Stimulated activated effector memory CD8-positive, alpha-beta T cell treated with anti-CD3 and anti-CD28 coated beads, Interleukin-12 subunit alpha, Interleukin-12 subunit beta, amount 100 ng/mL, for 72 hours (primary cell): Measurements from ENCODE around the gene HSF4.

Experiments used
- ATAC-seq: fragments of 150-1000 bp; cut with Tn5 transposase; 2 replicates; pipeline ENCODE4 v1.10.0; 2021
- DNase-seq, 2 donors: peaks; one replicate each; pipeline ENCODE4 v3.0.0; 2021 to 2022; ENCODE audit warnings: low spot score in 2 of 2
- H3K27ac Mint-ChIP-seq: one replicate; pipeline ENCODE4 v1.8.0; 2022; ENCODE audit warnings: mild to moderate bottlenecking, mixed read lengths
- H3K36me3 Mint-ChIP-seq: one replicate; pipeline ENCODE4 v1.8.0; 2022; ENCODE audit warnings: mild to moderate bottlenecking, mixed read lengths
- H3K4me1 Mint-ChIP-seq: one replicate; pipeline ENCODE4 v1.8.0; 2022; ENCODE audit warnings: mixed read lengths
- H3K4me3 Mint-ChIP-seq: one replicate; pipeline ENCODE4 v1.8.0; 2022; ENCODE audit warnings: mild to moderate bottlenecking, mixed read lengths
- H3K9me3 Mint-ChIP-seq: one replicate; pipeline ENCODE4 v1.8.0; 2022; ENCODE audit warnings: mixed read lengths

Gene HSF4

GRCh38 chr16:67146523-67147357 lies 17.8 kb upstream of the HSF4 start:
- ATAC-seq: no peak
- peaks cover 22% of the 10 kb centered on the region for H3K4me1 Mint-ChIP-seq
- no peaks in the 10 kb centered on the region for H3K9me3 Mint-ChIP-seq
- peak overlapping the region; percentile 26 for H3K27ac Mint-ChIP-seq
- no peak for DNase-seq
- peaks cover 69% of the 10 kb centered on the region for H3K36me3 Mint-ChIP-seq
- no peak overlapping the region for H3K4me3 Mint-ChIP-seq

- ATAC-seq: no peak
- Mint-ChIP-seq H3K27ac (no peak overlapping the region), H3K36me3 (peaks cover 73% of the 10 kb centered on the region), H3K9me3 (no peaks in the 10 kb centered on the region), H3K4me1 (peaks cover 24% of the 10 kb centered on the region), H3K4me3 (no peak overlapping the region)
- DNase-seq: no peak
These were observed 17.0 kb upstream of the HSF4 start for GRCh38 chr16:67147437-67148140.

DNA sequence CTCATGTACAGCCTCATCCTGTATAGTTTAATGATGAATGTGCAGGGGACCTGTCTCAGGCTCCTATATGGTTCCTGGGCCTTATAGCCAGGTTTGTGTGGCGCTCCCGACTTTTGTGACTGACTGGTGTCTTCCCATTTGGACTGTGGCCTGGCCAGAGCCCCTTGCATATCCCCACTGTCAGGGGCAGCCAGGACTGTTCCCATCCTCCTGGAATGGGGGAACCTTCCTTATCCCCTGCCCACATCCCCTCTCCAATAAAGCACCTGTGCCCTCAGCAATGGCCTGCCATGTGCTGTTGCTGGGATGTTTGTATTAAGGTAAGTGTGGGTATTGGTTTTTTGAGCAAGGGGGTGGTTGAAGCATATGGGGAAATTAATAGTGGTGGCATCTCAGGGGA lies 16.3 kb upstream of the HSF4 start:
- H3K27ac Mint-ChIP-seq: no peak overlapping the region
- DNase-seq (no peak), ATAC-seq (no peak)
- no peaks in the 10 kb centered on the region for H3K9me3 Mint-ChIP-seq
- peak overlapping the region; percentile 71 for H3K4me3 Mint-ChIP-seq
- peaks cover 31% of the 10 kb centered on the region for H3K4me1 Mint-ChIP-seq
- H3K36me3 Mint-ChIP-seq: peaks cover 72% of the 10 kb centered on the region

GRCh38 chr16:67148656-67149275 lies 15.8 kb upstream of the HSF4 start:
- peak overlapping the region; percentile 71 for H3K4me3 Mint-ChIP-seq

GRCh38 chr16:67149276-67150046 lies 15.1 kb upstream of the HSF4 start:
- Mint-ChIP-seq H3K27ac (no peak overlapping the region), H3K4me3 (peak overlapping the region; percentile 71), H3K36me3 (peaks cover 70% of the 10 kb centered on the region), H3K4me1 (peaks cover 40% of the 10 kb centered on the region), H3K9me3 (no peaks in the 10 kb centered on the region)
- no peak for DNase-seq
- no peak for ATAC-seq

More at GRCh38 chr16:67148656-67149275, 15.8 kb upstream of the HSF4 start:
- peaks cover 71% of the 10 kb centered on the region for H3K36me3 Mint-ChIP-seq
- ATAC-seq (no peak), DNase-seq (no peak)
- H3K9me3 Mint-ChIP-seq: no peaks in the 10 kb centered on the region
- H3K27ac Mint-ChIP-seq: no peak overlapping the region
- H3K4me1 Mint-ChIP-seq: peaks cover 36% of the 10 kb centered on the region

DNA sequence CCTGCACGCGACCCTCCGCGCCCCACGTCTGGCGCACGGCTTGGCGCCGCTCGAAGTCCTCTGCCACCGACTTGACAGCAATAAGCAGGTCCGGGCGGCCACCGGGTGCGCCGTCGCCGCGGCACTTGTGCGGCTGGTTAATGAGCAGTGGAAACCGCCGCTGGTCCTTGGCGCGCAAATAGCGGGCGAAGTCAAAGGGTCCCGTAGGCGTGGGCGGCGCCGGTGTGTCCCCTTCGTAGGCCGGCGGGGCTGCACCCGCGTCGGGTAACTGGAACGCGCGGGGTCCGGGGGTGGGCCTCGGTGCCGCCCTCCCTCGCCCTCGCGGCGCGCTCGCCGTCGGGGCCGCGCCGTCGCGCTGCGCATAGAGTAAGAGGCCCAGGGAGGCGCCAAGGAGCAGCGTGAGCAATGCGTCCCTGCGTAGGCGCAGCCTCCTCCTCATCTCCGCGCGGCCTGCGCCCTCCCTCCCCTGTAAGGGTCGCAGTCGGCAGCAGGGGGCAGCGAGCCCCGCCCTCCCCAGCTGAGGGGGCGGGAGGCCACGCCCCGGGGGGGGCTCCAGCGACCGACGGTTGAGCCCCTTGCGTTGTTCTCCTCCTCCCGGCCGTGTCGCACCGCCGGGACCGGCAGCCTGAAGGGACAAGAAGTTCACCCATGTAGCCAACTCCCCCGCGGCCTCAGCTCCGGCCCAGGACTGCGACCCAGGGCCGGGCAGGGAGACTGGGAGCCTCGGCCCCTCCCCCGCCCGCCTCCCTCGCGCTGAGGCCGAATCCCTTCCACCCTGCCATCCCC lies 14.3 kb upstream of the HSF4 start:
- peaks cover 73% of the 10 kb centered on the region for H3K36me3 Mint-ChIP-seq
- H3K4me1 Mint-ChIP-seq: peaks cover 43% of the 10 kb centered on the region
- DNase-seq (peak in 1 of 2 donors; percentile 76), ATAC-seq (peak; percentile 83)
- peak overlapping the region; percentile 60 for H3K27ac Mint-ChIP-seq
- H3K4me3 Mint-ChIP-seq: peak overlapping the region; percentile 71
- H3K9me3 Mint-ChIP-seq: no peaks in the 10 kb centered on the region

- peaks cover 48% of the 10 kb centered on the region for H3K4me1 Mint-ChIP-seq
- peak within 1 kb of the TSS; percentile 60 for H3K27ac Mint-ChIP-seq
- peak within 1 kb of the TSS; percentile 71 for H3K4me3 Mint-ChIP-seq
- peaks cover 69% of the 10 kb centered on the region for H3K36me3 Mint-ChIP-seq
- H3K9me3 Mint-ChIP-seq: no peaks in the 10 kb centered on the region
- peak; percentile 61 for ATAC-seq
- DNase-seq: peak in 1 of 2 donors; percentile 73
These were observed 13.6 kb upstream of the HSF4 start, which contains the start of gene B3GNT9 for GRCh38 chr16:67150833-67151396. Gene B3GNT9 (minus strand): TSS chr16:67150998. CDS start chr16:67150485, 513 bp downstream.

GRCh38 chr16:67151431-67152097 lies 13.0 kb upstream of the HSF4 start:
- no peaks in the 10 kb centered on the region for H3K9me3 Mint-ChIP-seq

GRCh38 chr16:67154578-67155294 lies 9.8 kb upstream of the HSF4 start:
- no peak for ATAC-seq
- peak overlapping the region; percentile 95 for H3K4me3 Mint-ChIP-seq
- H3K27ac Mint-ChIP-seq: no peak overlapping the region
- H3K9me3 Mint-ChIP-seq: no peaks in the 10 kb centered on the region
- peaks cover 68% of the 10 kb centered on the region for H3K4me1 Mint-ChIP-seq
- H3K36me3 Mint-ChIP-seq: peaks cover 36% of the 10 kb centered on the region
- DNase-seq: no peak

More at GRCh38 chr16:67151431-67152097, 13.0 kb upstream of the HSF4 start:
- H3K4me1 Mint-ChIP-seq: peaks cover 55% of the 10 kb centered on the region
- H3K36me3 Mint-ChIP-seq: peaks cover 63% of the 10 kb centered on the region
- peak overlapping the region; percentile 60 for H3K27ac Mint-ChIP-seq
- no peak for DNase-seq
- peak overlapping the region; percentile 71 for H3K4me3 Mint-ChIP-seq
- ATAC-seq: no peak

DNA sequence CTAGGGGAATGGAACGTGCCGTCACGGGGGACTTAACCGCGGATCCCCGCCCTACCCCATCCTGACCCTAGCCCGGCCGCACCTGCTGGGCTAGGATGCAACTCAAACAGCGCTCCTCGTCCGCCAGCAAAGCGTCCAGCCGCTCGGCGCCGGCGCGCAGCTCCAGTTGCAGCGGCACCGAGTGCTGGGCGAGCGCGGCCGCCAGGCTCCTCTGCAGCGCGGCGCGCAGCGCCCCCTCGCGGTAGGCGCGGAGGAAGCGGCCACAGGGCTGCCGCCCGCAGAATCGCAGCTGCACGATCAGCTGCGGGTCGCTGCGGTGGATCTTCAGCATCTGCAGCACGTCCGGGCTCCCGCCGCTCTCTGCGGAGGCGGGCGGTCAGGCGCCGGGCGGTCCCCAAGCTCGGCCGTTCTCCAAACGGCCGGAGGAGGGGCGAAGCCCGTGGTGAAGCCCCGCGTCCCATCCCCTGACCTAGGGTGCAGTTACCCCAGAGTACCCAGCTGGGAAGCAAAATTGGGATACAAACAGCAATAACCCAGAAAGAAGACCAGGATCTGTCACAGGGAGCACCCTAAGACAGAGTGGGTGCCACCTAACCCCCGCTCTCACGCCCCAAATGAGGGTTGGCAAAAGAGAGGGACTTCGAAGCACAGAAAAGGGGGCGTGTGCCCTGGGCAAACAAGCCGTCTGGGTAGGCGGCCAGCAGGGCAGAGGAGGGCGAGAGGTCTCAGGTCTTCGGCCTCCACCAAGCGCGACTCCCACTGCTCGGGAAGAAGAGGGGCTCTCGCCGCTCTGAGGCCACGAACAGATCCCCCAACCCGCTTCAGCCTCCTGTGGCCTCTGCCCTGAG lies 9.0 kb upstream of the HSF4 start:
- peak overlapping the region; percentile 95 for H3K4me3 Mint-ChIP-seq
- DNase-seq: peak; percentile 86 to 89
- no peak overlapping the region for H3K27ac Mint-ChIP-seq
- H3K9me3 Mint-ChIP-seq: no peaks in the 10 kb centered on the region
- peaks cover 36% of the 10 kb centered on the region for H3K36me3 Mint-ChIP-seq
- peak; percentile 50 for ATAC-seq
- peaks cover 68% of the 10 kb centered on the region for H3K4me1 Mint-ChIP-seq

GRCh38 chr16:67156143-67156844 lies 8.3 kb upstream of the HSF4 start:
- Mint-ChIP-seq H3K4me3 (peak overlapping the region; percentile 95), H3K4me1 (peaks cover 71% of the 10 kb centered on the region), H3K9me3 (no peaks in the 10 kb centered on the region), H3K36me3 (peaks cover 39% of the 10 kb centered on the region), H3K27ac (peak overlapping the region; percentile 94)
- ATAC-seq (no peak), DNase-seq (no peak)
